Neuronal stem cell (in vitro differentiated cells): Measurements from ENCODE around the gene SYT14.

ENCODE experiments used
- DNase-seq: peaks from one replicate; pipeline ENCODE4 v3.0.0-alpha.2; 2013; ENCODE audit warnings: low spot score
- H2AFZ ChIP-seq: one replicate; pipeline ENCODE4 v1.6.1; 2013; ENCODE audit warnings: mild to moderate bottlenecking, low read length, inconsistent platforms
- H2AK5ac ChIP-seq: 2 replicates; pipeline ENCODE4 v1.6.1; 2013; ENCODE audit warnings: low read depth, mild to moderate bottlenecking, inconsistent platforms, low read length, moderate library complexity, mixed read lengths
- H2BK120ac ChIP-seq: 2 replicates; pipeline ENCODE4 v1.6.1; 2013; ENCODE audit warnings: low read depth, mild to moderate bottlenecking, inconsistent platforms, low read length, moderate library complexity, mixed read lengths
- H2BK12ac ChIP-seq: one replicate; pipeline ENCODE4 v1.6.1; 2013; ENCODE audit warnings: low read length, inconsistent platforms
- H2BK15ac ChIP-seq: 2 replicates; pipeline ENCODE4 v1.6.1; 2013; ENCODE audit warnings: mild to moderate bottlenecking, low read length, inconsistent platforms, mixed read lengths
- H2BK5ac ChIP-seq: one replicate; pipeline ENCODE4 v1.6.1; 2013; ENCODE audit warnings: inconsistent platforms, mild to moderate bottlenecking, low read length, moderate library complexity
- H3K14ac ChIP-seq: one replicate; pipeline ENCODE4 v1.6.1; 2013; ENCODE audit warnings: low read length, inconsistent platforms
- H3K18ac ChIP-seq: 2 replicates; pipeline ENCODE4 v1.6.1; 2013; ENCODE audit warnings: low read length, inconsistent platforms
- H3K23ac ChIP-seq: 2 replicates; pipeline ENCODE4 v1.6.1; 2013; ENCODE audit warnings: low read depth, mild to moderate bottlenecking, mixed read lengths, low read length, inconsistent platforms; ENCODE audit not compliant: poor library complexity
- H3K27ac ChIP-seq: replicated peaks from 3 replicates; pipeline ENCODE4 v1.5.1; 2013; ENCODE audit warnings: low read length, inconsistent platforms
- H3K27me3 ChIP-seq, 3 experiments: 2 replicates each; pipeline ENCODE4 v1.6.1; 2013; ENCODE audit warnings: low read length in 3 of 3, mild to moderate bottlenecking in 2 of 3, inconsistent platforms in 1 of 3, low read depth in 1 of 3, mixed read lengths in 1 of 3, moderate library complexity in 1 of 3; ENCODE audit not compliant: control insufficient read depth in 3 of 3, insufficient read depth in 3 of 3
- H3K36me3 ChIP-seq, 2 donors: replicated peaks in 1 of 2; 2 replicates each; pipeline ENCODE4 v1.6.1; 2013; ENCODE audit warnings: low read length in 2 of 2; ENCODE audit not compliant: control insufficient read depth in 2 of 2, insufficient read depth in 2 of 2
- H3K4ac ChIP-seq: 2 replicates; pipeline ENCODE4 v1.6.1; 2013; ENCODE audit warnings: inconsistent platforms, mild to moderate bottlenecking, low read length, moderate library complexity
- H3K4me1 ChIP-seq, 2 donors: 1 replicate in 1 of 2; 2 replicates in 1 of 2; pipeline ENCODE4 v1.6.1; 2013; ENCODE audit warnings: low read length in 2 of 2, low read depth in 1 of 2; ENCODE audit not compliant: control insufficient read depth in 2 of 2, insufficient read depth in 1 of 2
- H3K4me2 ChIP-seq: one replicate; pipeline ENCODE4 v1.6.1; 2013; ENCODE audit warnings: mild to moderate bottlenecking, low read length, inconsistent platforms; ENCODE audit not compliant: insufficient read depth, poor library complexity, severe bottlenecking
- H3K4me3 ChIP-seq, 2 donors: 2 replicates each; pipeline ENCODE4 v1.5.1; 2013; ENCODE audit warnings: low read length in 2 of 2, mild to moderate bottlenecking in 2 of 2, inconsistent platforms in 1 of 2, moderate library complexity in 1 of 2
- H3K79me1 ChIP-seq: one replicate; pipeline ENCODE4 v1.6.1; 2013; ENCODE audit warnings: low read depth, mild to moderate bottlenecking, inconsistent platforms, low read length, moderate library complexity
- H3K9ac ChIP-seq: one replicate; pipeline ENCODE4 v1.6.1; 2013; ENCODE audit warnings: mild to moderate bottlenecking, low read depth, low read length, inconsistent platforms; ENCODE audit not compliant: poor library complexity
- H3K9me3 ChIP-seq, 2 donors: replicated peaks in 1 of 2; 2 replicates each; pipeline versions ENCODE3 to v1.6.1; 2013; ENCODE audit warnings: low read length in 2 of 2, mild to moderate bottlenecking in 2 of 2, inconsistent platforms in 1 of 2, low read depth in 1 of 2, mixed read lengths in 1 of 2, moderate library complexity in 1 of 2; ENCODE audit not compliant: control insufficient read depth in 2 of 2, insufficient read depth in 1 of 2
- H4K8ac ChIP-seq: one replicate; pipeline ENCODE4 v1.6.1; 2013; ENCODE audit warnings: low read depth, mild to moderate bottlenecking, inconsistent platforms, low read length, moderate library complexity
- H4K91ac ChIP-seq: one replicate; pipeline ENCODE4 v1.6.1; 2013; ENCODE audit warnings: low read length, low read depth, mild to moderate bottlenecking, inconsistent platforms; ENCODE audit not compliant: poor library complexity
- WGBS, 2 donors: extraction: QIAGEN DNeasy Blood & Tissue Kit; methylation state at CpG; one replicate each; pipeline ENCODE4 v1.1.7; 2013; ENCODE audit warnings: missing lambda C conversion rate in 2 of 2, mixed read lengths in 1 of 2; ENCODE audit not compliant: insufficient read length in 2 of 2, insufficient replicate concordance in 1 of 2; ENCODE audit errors: extremely low coverage in 2 of 2; 5-methylcytosine and 5-hydroxymethylcytosine counted together

The SYT14 gene

GRCh38 chr1:210070531-210070930, 132.5 kb downstream of the SYT14 start:
- Histone ChIP-seq H2BK15ac (no peak overlapping the region), H3K4me3 (no peak overlapping the region), H3K27ac (no peak overlapping the region), H2AK5ac (no peak overlapping the region), H2BK12ac (no peak overlapping the region), H4K8ac (no peak overlapping the region), H2AFZ (no peak overlapping the region), H3K18ac (no peak overlapping the region), H3K79me1 (no peaks in the 10 kb centered on the region), H2BK120ac (no peak overlapping the region), H3K27me3 (no peaks in the 10 kb centered on the region), H3K9me3 (no peaks in the 10 kb centered on the region), H3K36me3 (no peaks in the 10 kb centered on the region), H3K4ac (no peak overlapping the region), H3K14ac (no peak overlapping the region), H4K91ac (no peak overlapping the region), H3K23ac (no peak overlapping the region), H2BK5ac (no peak overlapping the region), H3K4me2 (no peak overlapping the region), H3K9ac (no peak overlapping the region), H3K4me1 (peaks cover 0 to 26% of the 10 kb centered on the region in 2 donors)
- DNase-seq: no peak
- no CpG with 5 or more reads among the region's 3 CpGs for WGBS, 2 donors

DNA sequence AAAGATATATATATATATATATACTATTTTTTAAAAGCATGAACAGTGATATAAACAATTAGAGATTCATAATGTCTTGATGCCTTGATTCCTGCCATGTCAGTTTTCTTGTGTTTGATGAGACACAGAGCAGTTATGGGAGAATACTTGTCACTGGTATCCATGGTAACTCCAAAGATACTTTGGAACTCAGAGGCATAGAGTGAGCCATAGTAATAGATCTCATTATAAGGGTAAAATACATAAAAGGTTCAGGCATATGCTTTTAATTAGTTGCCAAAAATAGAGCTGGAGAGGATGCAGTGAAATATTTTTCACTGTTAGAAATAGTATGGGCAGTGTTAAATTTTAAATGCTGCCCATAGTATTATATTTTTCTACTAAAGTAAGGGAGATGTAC, 134.1 kb downstream of the SYT14 start:
- Histone ChIP-seq H3K27ac (no peak overlapping the region), H2AK5ac (no peak overlapping the region), H3K36me3 (peaks cover 0 to 2% of the 10 kb centered on the region in 2 donors), H2BK120ac (no peak overlapping the region), H2BK12ac (no peak overlapping the region), H2AFZ (no peak overlapping the region), H2BK15ac (no peak overlapping the region), H3K79me1 (no peaks in the 10 kb centered on the region), H3K9me3 (peaks cover 0 to 4% of the 10 kb centered on the region in 2 donors), H4K91ac (no peak overlapping the region), H3K4ac (no peak overlapping the region), H3K23ac (no peak overlapping the region), H2BK5ac (no peak overlapping the region), H3K4me3 (no peak overlapping the region), H3K4me2 (no peak overlapping the region), H3K27me3 (no peaks in the 10 kb centered on the region), H3K18ac (no peak overlapping the region), H3K9ac (no peak overlapping the region), H3K4me1 (peaks cover 0 to 26% of the 10 kb centered on the region in 2 donors), H3K14ac (no peak overlapping the region), H4K8ac (no peak overlapping the region)
- DNase-seq: no peak

- no peak overlapping the region for H2BK12ac ChIP-seq
- no peak overlapping the region for H3K4me3 ChIP-seq
- no peak overlapping the region for H3K4ac ChIP-seq
- H4K8ac ChIP-seq: no peak overlapping the region
- no peak overlapping the region for H3K23ac ChIP-seq
- no peak overlapping the region for H3K18ac ChIP-seq
- no peaks in the 10 kb centered on the region for H3K27me3 ChIP-seq
- no peak overlapping the region for H4K91ac ChIP-seq
- H3K4me2 ChIP-seq: no peak overlapping the region
- H3K4me1 ChIP-seq: peaks cover 0 to 26% of the 10 kb centered on the region in 2 donors
- H2AK5ac ChIP-seq: no peak overlapping the region
- no peak for DNase-seq
- H2BK5ac ChIP-seq: no peak overlapping the region
- no peak overlapping the region for H3K27ac ChIP-seq
- peaks cover 0 to 5% of the 10 kb centered on the region in 2 donors for H3K9me3 ChIP-seq
- no peak overlapping the region for H2BK15ac ChIP-seq
- H3K14ac ChIP-seq: no peak overlapping the region
- peaks cover 0 to 2% of the 10 kb centered on the region in 2 donors for H3K36me3 ChIP-seq
- no peak overlapping the region for H3K9ac ChIP-seq
- no peak overlapping the region for H2BK120ac ChIP-seq
- no peak overlapping the region for H2AFZ ChIP-seq
- H3K79me1 ChIP-seq: no peaks in the 10 kb centered on the region
Observed at GRCh38 chr1:210072896-210073504, 135.0 kb downstream of the SYT14 start.

DNA sequence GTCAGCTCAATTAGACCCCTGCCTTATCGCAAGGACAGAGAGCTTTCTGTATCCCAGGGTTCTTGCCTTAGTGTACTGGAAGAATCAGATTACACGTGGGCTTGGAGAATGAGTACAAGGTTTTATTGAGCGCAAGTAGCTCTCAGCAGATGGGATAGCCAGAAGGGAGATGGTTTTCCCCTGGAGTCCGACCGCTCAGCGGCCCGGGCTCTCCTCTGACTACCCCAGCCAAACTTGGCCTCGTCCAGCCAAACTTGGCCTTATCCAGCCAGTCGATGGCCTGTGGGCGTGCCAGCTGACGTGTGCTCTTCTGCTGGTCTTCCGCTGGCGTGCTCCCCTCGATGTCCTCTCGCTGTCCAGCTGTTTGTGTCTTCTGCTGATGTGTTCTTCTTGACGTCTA, 136.9 kb downstream of the SYT14 start:
- DNase-seq: no peak

More for the DNA sequence above, 136.9 kb downstream of the SYT14 start:
- Histone ChIP-seq H2AFZ (no peak overlapping the region), H4K8ac (no peak overlapping the region), H2BK120ac (no peak overlapping the region), H3K4ac (no peak overlapping the region), H2BK15ac (no peak overlapping the region), H3K14ac (no peak overlapping the region), H3K4me3 (no peak overlapping the region), H4K91ac (no peak overlapping the region), H3K79me1 (no peaks in the 10 kb centered on the region), H3K4me1 (peaks cover 0 to 25% of the 10 kb centered on the region in 2 donors), H3K27ac (no peak overlapping the region), H3K18ac (no peak overlapping the region), H3K9ac (no peak overlapping the region), H2BK5ac (no peak overlapping the region), H3K23ac (no peak overlapping the region), H2BK12ac (no peak overlapping the region), H3K36me3 (peaks cover 0 to 2% of the 10 kb centered on the region in 2 donors), H3K27me3 (no peaks in the 10 kb centered on the region), H2AK5ac (no peak overlapping the region), H3K4me2 (no peak overlapping the region), H3K9me3 (peaks cover 0 to 5% of the 10 kb centered on the region in 2 donors)
- WGBS, 2 donors: no CpG with 5 or more reads among the region's 16 CpGs
